K562 (cell line): Measurements from ENCODE around the gene BCAP31. TPM values are rescaled to one million over a fixed set of nuclear protein-coding genes. Genes with fewer than 3 reads are reported as not detected.

Experiments
- ATAC-seq: fragments of 200-7000 bp; cut with Tn5 transposase; 3 replicates; pipeline ENCODE4 v1.9.1; 2020; ENCODE audit warnings: moderate library complexity
- BruUV-seq: library from RNA; stranded (reverse); fragments of 400-500 nt; replicated peaks from 2 replicates; lab custom pipeline; 2021; lab: Mats Ljungman, UMichigan
- CTCF ChIA-PET: fragments of 300-600 bp; formaldehyde crosslinking; extraction: SDS; loops from one replicate; lab custom pipeline; 2021; ENCODE audit warnings: low intra/inter-chr PET ratio; lab: Yijun Ruan, JAX
- POLR2A ChIA-PET: fragments of 300-600, 350-650 bp; sonication (Branson Sonifier 250); formaldehyde crosslinking; extraction: SDS; loops from one replicate; lab custom pipeline; 2021; ENCODE audit warnings: antibody characterized with exemption, inconsistent platforms; lab: Yijun Ruan, JAX
- DNase-seq, 4 experiments: peaks; one replicate each; pipeline versions ENCODE4 v3.0.0 to v3.0.0-alpha.2; 2011 to 2018; ENCODE audit warnings: low spot score in 3 of 4, mixed read lengths in 3 of 4; ENCODE audit errors: extremely low read depth in 1 of 4
- FAIRE-seq: peaks from 2 replicates; lab custom pipeline; 2011; peaks lifted over from hg19 to GRCh38; lab: Jason Lieb, UNC
- H2AFZ ChIP-seq: 2 replicates; pipeline ENCODE4 v1.6.0; 2011; ENCODE audit warnings: low read depth, low read length, control low read depth, inconsistent platforms
- H3K27ac ChIP-seq: fragments of 200-600 bp; 3 replicates; pipeline ENCODE4 v1.8.0; 2011; ENCODE audit warnings: low read depth, mild to moderate bottlenecking, control low read depth, inconsistent platforms, low read length, moderate library complexity, mixed read lengths; ENCODE audit errors: extremely low read depth
- H3K27me3 ChIP-seq, 2 experiments: fragments of 300-600 bp in 1 of 2; 2 replicates in 1 of 2; 3 replicates in 1 of 2; pipeline versions ENCODE4 v1.6.0 to v1.8.0; 2011; ENCODE audit warnings: inconsistent platforms in 2 of 2, low read length in 2 of 2, mild to moderate bottlenecking in 1 of 2, mixed read lengths in 1 of 2, moderate library complexity in 1 of 2; ENCODE audit not compliant: control insufficient read depth in 2 of 2, insufficient read depth in 2 of 2
- H3K36me3 ChIP-seq: fragments of 300-600 bp; 3 replicates; pipeline ENCODE4 v1.8.0; 2011; ENCODE audit warnings: mild to moderate bottlenecking, low read length, inconsistent platforms; ENCODE audit not compliant: control insufficient read depth, insufficient read depth
- H3K4me1 ChIP-seq, 2 experiments: fragments of 200-600 bp in 1 of 2; replicated peaks in 1 of 2; 2 replicates in 1 of 2; 3 replicates in 1 of 2; pipeline versions ENCODE4 v1.5.1 to v1.8.0; 2011; ENCODE audit warnings: inconsistent platforms in 2 of 2, low read length in 2 of 2, mild to moderate bottlenecking in 1 of 2, mixed read lengths in 1 of 2, moderate library complexity in 1 of 2; ENCODE audit not compliant: control insufficient read depth in 2 of 2, insufficient read depth in 2 of 2
- H3K4me2 ChIP-seq: 2 replicates; pipeline ENCODE4 v1.6.1; 2011; ENCODE audit warnings: low read length, control low read depth, inconsistent platforms, mixed read lengths; ENCODE audit not compliant: insufficient read depth
- H3K4me3 ChIP-seq: fragments of 200-600 bp; sonication (generic), shearing (Covaris generic); 2 replicates; pipeline ENCODE4 v1.5.1; 2016; ENCODE audit warnings: control low read depth, inconsistent platforms
- H3K79me2 ChIP-seq: fragments of 200-600 bp; 3 replicates; pipeline ENCODE4 v1.8.0; 2011; ENCODE audit warnings: low read length, inconsistent platforms; ENCODE audit not compliant: control insufficient read depth, insufficient read depth
- H3K9ac ChIP-seq, 2 experiments: 2 replicates each; pipeline versions ENCODE4 v1.6.0 to v1.6.1; 2011; ENCODE audit warnings: low read depth in 2 of 2, low read length in 2 of 2, control low read depth in 1 of 2, inconsistent platforms in 1 of 2, mild to moderate bottlenecking in 1 of 2, mixed read lengths in 1 of 2; ENCODE audit not compliant: insufficient read depth in 1 of 2
- H3K9me1 ChIP-seq: one replicate; pipeline ENCODE4 v1.6.0; 2011; ENCODE audit warnings: inconsistent platforms, mild to moderate bottlenecking, low read length, moderate library complexity; ENCODE audit not compliant: control insufficient read depth, insufficient read depth
- H3K9me3 ChIP-seq: replicated peaks from 2 replicates; pipeline ENCODE4 v1.5.1; 2011; ENCODE audit warnings: low read depth, low read length, inconsistent platforms; ENCODE audit not compliant: control insufficient read depth, insufficient read depth
- H4K20me1 ChIP-seq: replicated peaks from 2 replicates; pipeline ENCODE4 v1.6.1; 2011; ENCODE audit warnings: low read length, inconsistent platforms, mixed read lengths; ENCODE audit not compliant: control insufficient read depth, insufficient read depth
- ELF2 ChIP-seq: fragments of 250-450 bp; sonication (Bioruptor Pico); IDR thresholded peaks from 2 replicates; pipeline ENCODE4 v1.5.0; 2021; ENCODE audit warnings: mild to moderate bottlenecking
- FOS ChIP-seq: IDR thresholded peaks from 3 replicates; pipeline ENCODE4 v1.6.1; 2011; ENCODE audit not compliant: insufficient read length; ENCODE audit errors: extremely low read depth
- MCM5 ChIP-seq: fragments of 450-650 bp; IDR thresholded peaks from 2 replicates; pipeline ENCODE4 v1.6.1; 2016; ENCODE audit warnings: low read depth
- MLX ChIP-seq, 2 experiments: fragments of 450-650 bp in 1 of 2; sonication (generic) in 1 of 2; formaldehyde crosslinking; conservative IDR thresholded peaks; 2 replicates each; pipeline versions ENCODE4 v1.4.0 to v1.8.1; 2020 to 2022; ENCODE audit warnings: mild to moderate bottlenecking in 1 of 2, missing genetic modification reagents in 1 of 2
- NFATC3 ChIP-seq: fragments of 450-650 bp; IDR thresholded peaks from 2 replicates; pipeline ENCODE4 v1.6.1; 2017; ENCODE audit warnings: mild to moderate bottlenecking
- NR2F6 ChIP-seq: fragments of 450-650 bp; formaldehyde crosslinking; IDR thresholded peaks from 2 replicates; pipeline ENCODE4 v1.4.0; 2020; ENCODE audit warnings: mild to moderate bottlenecking
- OTX1 ChIP-seq: fragments of 450-650 bp; formaldehyde crosslinking; IDR thresholded peaks from 2 replicates; pipeline ENCODE4 v1.4.0; 2022; ENCODE audit warnings: mild to moderate bottlenecking
- TCF7L2 ChIP-seq: fragments of 150-350 bp; IDR thresholded peaks from 2 replicates; pipeline ENCODE4 v1.6.1; 2016; ENCODE audit warnings: low read depth, mild to moderate bottlenecking, low read length, moderate library complexity
- ZKSCAN8 ChIP-seq: fragments of 200-800 bp; sonication (Bioruptor generic); IDR thresholded peaks from 2 replicates; pipeline ENCODE4 v1.6.1; 2016; ENCODE audit warnings: missing genetic modification characterization, missing compliant biosample characterization
- ZNF121 ChIP-seq: sonication (generic); formaldehyde crosslinking; conservative IDR thresholded peaks from 2 replicates; pipeline ENCODE4 v1.8.0; 2022; ENCODE audit warnings: missing genetic modification reagents
- ZNF583 ChIP-seq: fragments of 250-450 bp; sonication (Bioruptor Pico); IDR thresholded peaks from 2 replicates; pipeline ENCODE4 v1.4.0; 2020
- ZNF592 ChIP-seq: fragments of 450-650 bp; IDR thresholded peaks from 2 replicates; pipeline ENCODE4 v1.6.1; 2017; ENCODE audit warnings: antibody characterized with exemption, mild to moderate bottlenecking
- WGBS: fragments of 100-300 bp; shearing (Covaris generic); methylation state at CpG from one replicate; pipeline ENCODE4 v1.1.6; 2016; ENCODE audit warnings: low coverage, mixed read lengths; ENCODE audit not compliant: insufficient coverage; ENCODE audit errors: missing lambda C conversion rate; 5-methylcytosine and 5-hydroxymethylcytosine counted together
- in situ Hi-C: fragments of 300-500 bp; cut with MboI; formaldehyde crosslinking; loops from 4 replicates; pipeline ENCODE4 v1.15.0; 2018; ENCODE audit warnings: inconsistent platforms, mixed read lengths
- intact Hi-C: fragments of 100-400 bp; cut with micrococcal nuclease; formaldehyde crosslinking; loops from 2 replicates; pipeline ENCODE4 v1.14.2; 2022
- polyA plus RNA-seq, 8 experiments: library from polyadenylated mRNA; depleted of rRNA in 4 of 8; stranded (reverse) in 5 of 8; unstranded in 3 of 8; fragments of >200 nt; fragmentation: Nextera tagmentation in 2 of 8; fragmentation: Illumina TruSeq in 1 of 8; extraction: Ambion mirVana in 2 of 8; extraction: Trizol in 1 of 8; gene quantifications; 2 replicates each; pipeline versions ENCODE4 v1.2.1 to v1.2.3, GENCODE V29; 2011 to 2014; ENCODE audit warnings: inconsistent platforms in 1 of 8, missing spikeins in 1 of 8
- total RNA-seq, 7 experiments: library from RNA; depleted of rRNA in 6 of 7; stranded (reverse); fragments of >200 nt in 6 of 7; fragmentation: Illumina TruSeq in 2 of 7; extraction: Trizol in 2 of 7; gene quantifications; 2 replicates each; pipeline versions ENCODE4 v1.2.1 to v1.2.3, GENCODE V29; 2011 to 2021; ENCODE audit warnings: low replicate concordance in 1 of 7

BCAP31 gene
- total and polyA plus RNA-seq, 9 of the 15 experiments (the other 6 are each of a cell fraction or from before 2014, with no cell fraction given) = 156 to 683 (median 188) TPM

- TF ChIP-seq MLX (CRISPR knock-in tag; conservative IDR thresholded peaks at IDR 0.05) (no peak), TCF7L2 (no peak), ZKSCAN8 (CRISPR knock-in tag) (no peak), ELF2 (no peak), OTX1 (CRISPR knock-in tag) (no peak)
These were observed 22.5 kb downstream of the BCAP31 start (continued) for GRCh38 chrX:153701706-153702105.

GRCh38 chrX:153700967-153701366 is 23.2 kb downstream of the BCAP31 start:
- no TSS peak for BruUV-seq
- ATAC-seq = no peak
- Histone ChIP-seq H4K20me1 (no peaks in the 10 kb centered on the region), H3K4me2 (no peak overlapping the region), H3K9me1 (no peaks in the 10 kb centered on the region), H3K4me1 (peaks cover 0 to 7% of the 10 kb centered on the region in 2 experiments; a peak in 1 of 5 replicates), H3K4me3 (no peak overlapping the region)
- intact Hi-C loops = no loop called here
- TF ChIP-seq MCM5 (no peak), ZNF583 (CRISPR knock-in tag) (no peak), ZNF592 (no peak), FOS (no peak), NFATC3 (no peak), ZNF121 (CRISPR knock-in tag) (no peak), NR2F6 (no peak)
- TF ChIP-seq, all 486 proteins: peak for 0
- Histone ChIP-seq H3K9me3 (no peaks in the 10 kb centered on the region), H3K79me2 (no peaks in the 10 kb centered on the region), H3K36me3 (peaks cover 69% of the 10 kb centered on the region; the same call in 1 of the 3 replicates), H3K9ac (no peak overlapping the region), H3K27me3 (no peaks in the 10 kb centered on the region), H3K27ac (no peak overlapping the region), H2AFZ (no peak overlapping the region)
- DNase-seq (no peak), FAIRE-seq (no peak)
- CTCF ChIA-PET = no interaction called here
- POLR2A ChIA-PET = interaction anchor here (0.6 kb wide), 1 partner anchor 153 kb away, joined by 3 read pairs; no protein-coding TSS in a partner anchor
- WGBS = 100% methylated on average over 1 of the region's 6 CpGs
- in situ Hi-C loops = no loop called here
